ENCODE measurements around the gene NTRK3.

NTRK3 gene

DNA sequence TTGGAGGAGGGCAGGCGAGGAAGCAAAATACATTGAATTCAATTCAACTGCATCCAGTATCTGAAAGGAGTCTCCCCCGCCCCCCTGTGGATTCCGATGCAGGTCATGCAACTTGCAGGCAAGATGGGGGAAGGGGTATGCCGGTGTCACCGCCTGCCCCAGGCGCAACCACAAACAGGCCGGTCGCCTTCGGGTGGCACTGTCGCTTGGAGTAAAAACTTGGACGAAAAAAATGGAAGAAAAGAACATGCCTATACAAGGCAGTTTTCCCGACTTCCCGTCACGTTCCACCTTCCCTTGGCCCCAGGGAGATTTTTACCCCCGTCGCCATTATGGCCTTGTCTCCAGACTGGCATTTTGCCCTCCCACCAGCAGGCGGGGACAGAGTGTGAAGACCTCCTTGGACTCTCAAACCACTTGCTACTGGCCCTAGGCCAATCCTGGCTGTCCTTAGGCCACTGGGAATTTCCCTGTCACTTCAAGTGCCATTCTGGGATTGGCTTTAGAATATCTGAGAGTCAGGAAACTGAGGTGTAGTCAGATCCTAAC, 1.6 kb upstream of the NTRK3 start:
- no peak for DNase-seq (ENCODE audit: low read depth, low spot score)

GRCh38 chr15:88257311-88258092, 963 bp upstream of the NTRK3 start:
- no peak for DNase-seq (ENCODE audit: low read depth, low spot score)

DNA sequence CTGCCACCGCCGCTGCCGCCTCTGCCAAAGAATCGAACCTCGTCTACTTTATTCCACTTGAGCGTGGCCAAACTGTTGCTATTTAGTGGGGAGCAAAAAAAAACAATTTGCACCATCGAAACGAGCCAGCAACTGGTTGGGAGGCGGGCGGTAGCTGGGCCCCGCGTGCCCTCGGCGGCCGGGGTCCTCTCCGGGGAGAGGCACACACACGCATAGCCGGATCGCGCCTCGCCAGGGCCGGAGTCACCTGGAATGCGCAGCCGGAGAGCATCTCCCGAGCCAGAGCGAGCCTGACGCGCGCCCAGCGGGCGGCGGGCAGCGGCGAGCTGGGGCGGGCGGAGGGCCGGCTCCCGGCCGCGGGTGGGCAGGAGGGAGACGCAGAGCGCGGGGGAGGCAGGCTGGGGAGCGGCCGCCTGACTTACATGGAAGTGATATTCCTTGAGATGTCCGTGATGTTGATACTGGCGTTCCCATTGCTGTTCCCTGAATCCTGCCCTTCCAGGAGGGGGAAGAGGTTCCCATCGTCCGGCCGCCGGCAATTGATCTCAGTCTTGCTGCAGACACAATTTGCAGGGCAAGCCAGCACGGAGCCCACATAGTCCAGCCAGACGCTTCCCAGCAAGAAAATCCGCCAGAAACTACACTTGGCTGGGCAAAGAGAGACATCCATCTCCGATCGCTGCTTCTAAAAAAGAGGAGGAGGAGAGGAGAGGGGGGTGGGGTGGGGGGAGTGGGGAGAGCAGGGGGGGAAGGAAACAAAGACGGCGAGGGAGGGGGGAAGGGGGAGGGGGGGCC, 858 bp downstream of the NTRK3 start:
- no peak for DNase-seq (ENCODE audit: low read depth, low spot score)

DNA sequence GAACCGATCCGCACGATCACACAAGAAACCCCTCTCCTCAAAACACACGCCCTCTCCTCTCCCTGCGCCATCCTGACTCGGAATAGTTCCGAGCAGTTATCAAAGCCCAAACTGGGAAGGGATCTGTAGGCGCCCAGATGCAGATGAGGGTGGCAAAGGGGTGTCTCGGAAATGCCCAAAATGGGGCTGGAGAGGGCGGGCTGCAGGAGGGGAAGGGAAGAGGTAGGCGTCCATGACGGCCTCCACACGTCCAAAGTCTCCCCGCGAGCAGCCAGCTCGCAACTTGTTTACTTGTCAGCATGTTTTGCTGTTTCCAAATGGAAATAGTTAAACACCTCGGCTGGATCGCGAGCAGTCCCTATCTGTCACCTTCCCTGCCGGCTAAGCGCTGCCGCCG, 1.5 kb downstream of the NTRK3 start:
- no peak for DNase-seq (ENCODE audit: low read depth, low spot score)

DNA sequence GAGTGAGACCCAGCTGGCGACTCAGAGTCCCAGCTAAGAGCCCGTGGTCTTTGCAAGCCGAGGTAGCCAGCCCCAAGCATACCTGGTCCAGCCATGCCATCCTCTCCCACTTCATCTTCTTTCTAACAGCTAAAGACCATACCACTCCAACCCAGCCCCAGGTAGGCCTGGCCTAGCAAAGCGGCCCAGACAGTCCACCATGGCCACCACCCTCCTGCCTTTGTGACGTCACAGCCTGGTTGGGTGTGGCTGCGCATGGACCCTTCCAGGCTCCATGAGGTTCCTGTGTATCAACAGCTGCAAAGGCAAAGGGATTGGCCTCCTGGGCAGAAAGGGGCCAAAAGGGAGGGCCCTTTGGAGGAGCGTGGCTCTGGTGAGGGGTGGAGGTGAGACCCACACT, 4.1 kb downstream of the NTRK3 start:
- no peak for DNase-seq (ENCODE audit: low read depth, low spot score)

DNA sequence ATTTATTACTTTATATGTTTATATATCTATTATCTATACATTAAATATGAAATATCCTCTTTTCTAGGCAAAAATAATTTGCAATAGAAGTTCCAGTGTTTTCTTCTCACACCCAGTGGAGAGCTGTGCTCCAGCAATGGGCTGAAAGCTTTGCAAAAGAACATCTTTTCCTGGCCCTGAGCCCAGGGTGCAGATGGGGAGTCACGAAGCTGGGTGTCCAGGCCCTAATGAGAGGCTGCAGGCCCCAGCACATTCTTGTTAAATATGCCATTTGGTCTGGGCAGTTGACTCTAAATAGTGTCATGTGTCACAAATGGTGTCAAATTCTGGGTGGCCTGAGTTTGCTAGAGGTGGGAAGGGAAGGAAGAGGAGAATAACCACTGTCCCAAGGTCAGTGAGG, 5.7 kb downstream of the NTRK3 start:
- no peak for DNase-seq (ENCODE audit: low read depth, low spot score)

DNA sequence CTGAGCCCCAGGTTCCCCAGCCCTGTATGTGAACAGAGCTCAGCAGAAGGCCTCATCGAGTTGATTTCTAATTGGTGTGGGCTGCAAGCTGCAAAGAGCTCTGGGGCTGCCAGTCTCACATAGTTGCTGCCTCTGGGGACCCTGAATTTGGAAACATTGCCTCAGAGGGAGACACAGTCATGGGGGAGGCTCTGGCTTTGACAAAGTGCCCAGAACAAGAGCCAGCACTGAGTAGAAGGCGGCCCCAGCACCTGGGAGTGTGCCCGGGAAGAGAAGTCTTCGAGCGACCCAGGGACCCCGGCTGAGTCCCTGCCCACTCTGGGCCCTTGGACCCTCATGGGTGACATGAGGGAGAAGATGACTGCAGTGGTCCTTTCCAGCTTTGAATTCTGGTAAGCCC, 7.3 kb downstream of the NTRK3 start:
- DNase-seq (ENCODE audit: low read depth, low spot score) = no peak

GRCh38 chr15:88247914-88248313, 8.6 kb downstream of the NTRK3 start:
- DNase-seq (ENCODE audit: low read depth, low spot score) = no peak

- DNase-seq (ENCODE audit: low read depth, low spot score) = peak; percentile 51
Measured at GRCh38 chr15:88246666-88247446, 9.7 kb downstream of the NTRK3 start.

DNA sequence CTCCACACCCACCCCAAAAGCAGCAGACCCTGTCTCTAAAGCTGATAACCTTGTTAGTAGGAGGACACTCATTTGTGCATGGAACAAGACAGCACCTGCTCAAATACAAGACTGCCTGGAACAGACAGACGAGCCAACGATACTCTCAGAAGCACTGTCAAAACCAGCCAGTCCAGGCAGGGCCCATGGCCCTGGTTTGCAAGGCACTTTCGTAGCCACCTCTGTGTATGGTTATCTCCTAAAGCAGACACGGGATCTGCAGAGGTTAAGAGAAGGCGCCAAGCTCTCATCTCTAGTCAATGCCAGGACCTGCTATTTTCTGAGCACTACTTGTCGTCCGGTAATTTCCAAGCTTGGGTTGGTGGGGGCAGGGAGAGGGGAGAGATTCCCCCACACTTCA, 10.5 kb downstream of the NTRK3 start:
- DNase-seq (ENCODE audit: low read depth, low spot score) = no peak

DNA sequence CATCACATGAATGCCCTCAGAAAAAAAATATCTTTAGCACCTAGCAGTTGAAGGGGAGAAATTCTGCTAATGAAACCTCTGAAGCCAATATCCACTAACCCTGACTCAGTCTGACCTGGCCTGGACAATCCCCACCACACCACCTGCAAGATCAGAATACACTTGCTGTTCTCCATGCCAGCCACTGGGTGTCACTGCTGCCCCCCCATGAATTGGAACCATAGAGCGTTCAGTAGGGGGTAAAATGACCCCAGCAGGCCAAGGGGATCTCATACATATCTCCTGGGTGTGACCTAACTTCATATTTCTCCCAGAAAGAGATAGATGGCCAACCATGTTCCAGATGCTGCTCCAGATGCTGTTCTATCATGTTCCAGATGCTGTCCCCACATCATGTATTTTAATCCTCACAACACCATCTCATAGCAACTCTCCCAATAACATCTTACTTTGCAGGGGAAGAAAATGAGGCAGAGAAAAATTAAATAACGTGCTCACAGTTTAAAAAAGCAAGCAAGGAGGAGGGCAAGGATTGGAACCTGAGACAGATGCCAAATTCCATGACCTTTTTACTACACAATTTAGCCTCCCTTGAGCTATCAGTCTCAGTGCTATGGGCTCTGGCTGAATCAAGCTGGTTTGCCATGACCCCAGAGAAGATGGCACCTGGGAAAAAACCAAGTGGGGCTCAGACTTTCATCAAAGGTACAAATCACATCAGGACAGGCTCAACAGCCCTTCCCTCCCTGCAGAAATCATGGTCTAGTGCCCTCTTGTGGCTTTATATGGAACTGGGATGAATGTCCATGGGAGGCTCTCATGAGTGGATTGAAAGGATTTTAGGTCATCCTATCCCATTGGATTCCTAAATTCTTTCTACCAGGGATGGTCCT, 12.4 kb downstream of the NTRK3 start:
- DNase-seq (ENCODE audit: low read depth, low spot score) = no peak

GRCh38 chr15:88242586-88243555, 13.7 kb downstream of the NTRK3 start:
- DNase-seq (ENCODE audit: low read depth, low spot score) = no peak

- no peak for DNase-seq (ENCODE audit: low read depth, low spot score)
Measured at GRCh38 chr15:88241461-88241860, 15.1 kb downstream of the NTRK3 start.

GRCh38 chr15:88241060-88241459, 15.5 kb downstream of the NTRK3 start:
- DNase-seq (ENCODE audit: low read depth, low spot score) = no peak

DNA sequence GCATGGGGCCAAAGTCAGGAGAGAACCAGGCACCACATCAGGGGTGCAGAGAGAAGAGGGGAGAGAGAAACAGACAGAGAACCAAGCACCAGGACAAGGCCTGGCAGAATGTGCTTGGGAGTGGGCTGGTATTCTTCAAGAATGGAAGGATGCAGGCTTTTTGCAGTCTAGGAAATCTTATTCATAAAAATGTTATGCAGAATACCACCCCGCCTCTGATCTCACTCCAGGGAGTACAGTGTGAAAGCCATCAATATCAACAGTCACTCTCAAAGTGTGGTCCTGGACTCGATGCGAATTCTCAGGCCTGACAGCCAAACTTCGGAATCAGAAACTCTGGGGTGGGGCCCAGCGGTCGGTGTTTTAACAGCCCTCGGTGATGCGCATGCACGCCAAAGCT, 16.9 kb downstream of the NTRK3 start:
- no peak for DNase-seq (ENCODE audit: low read depth, low spot score)

DNA sequence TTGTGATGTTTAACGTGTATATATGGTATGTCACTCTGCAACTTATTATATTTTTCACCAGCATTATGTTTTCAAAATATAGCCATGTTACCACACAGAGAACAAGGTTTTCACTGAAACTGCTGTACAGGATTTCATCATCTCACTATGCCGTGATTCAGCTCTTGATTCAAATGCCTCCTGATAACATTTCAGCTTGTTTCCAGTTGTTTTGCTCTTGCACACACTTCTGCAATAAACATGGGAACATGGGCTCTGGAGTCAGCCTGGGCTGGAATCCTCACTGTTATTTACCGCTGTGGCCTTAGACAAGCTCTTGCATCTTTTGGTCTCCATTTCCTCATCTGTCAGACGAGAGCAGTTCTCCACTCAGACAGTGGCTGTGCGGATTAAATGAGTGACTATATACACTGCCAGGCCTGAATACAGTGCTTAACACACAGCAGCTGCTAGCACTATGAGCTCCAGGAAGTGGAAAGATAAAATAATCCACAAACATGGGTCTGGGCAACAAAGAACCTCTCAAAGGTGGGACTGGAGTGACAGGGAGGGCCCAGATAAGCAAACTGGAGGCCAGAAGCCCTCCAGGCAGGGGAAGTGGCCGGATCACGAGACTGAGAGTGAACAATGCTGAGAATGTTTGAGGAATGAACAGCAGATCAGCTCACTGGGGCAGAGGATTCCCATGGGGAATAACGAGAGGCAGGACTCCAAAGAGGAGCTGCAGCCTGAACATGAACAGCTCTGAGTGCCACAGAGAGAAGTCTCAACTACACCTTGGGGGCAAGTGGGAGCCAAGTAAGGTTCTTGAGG, 17.7 kb downstream of the NTRK3 start:
- DNase-seq (ENCODE audit: low read depth, low spot score) = no peak

DNA sequence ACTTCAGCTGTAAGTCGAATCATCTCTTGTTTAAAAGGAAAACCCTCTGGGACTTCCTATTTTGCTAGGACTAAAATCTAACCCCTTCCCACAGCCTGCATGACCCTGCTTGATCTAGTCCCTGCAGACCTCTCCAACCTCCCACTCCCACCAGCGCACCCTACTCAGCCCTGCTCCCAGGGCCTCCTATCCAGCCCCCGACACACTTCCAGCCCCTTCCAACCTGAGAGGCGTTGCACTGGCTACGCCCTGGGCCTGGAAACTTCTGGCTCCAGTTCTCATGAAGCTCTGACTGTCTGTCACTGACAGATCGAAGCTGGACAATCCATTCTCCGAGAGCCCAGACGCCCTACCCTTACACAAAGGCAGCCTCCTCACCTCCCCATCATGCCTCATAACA, 21.8 kb downstream of the NTRK3 start:
- DNase-seq (ENCODE audit: low read depth, low spot score) = no peak

DNA sequence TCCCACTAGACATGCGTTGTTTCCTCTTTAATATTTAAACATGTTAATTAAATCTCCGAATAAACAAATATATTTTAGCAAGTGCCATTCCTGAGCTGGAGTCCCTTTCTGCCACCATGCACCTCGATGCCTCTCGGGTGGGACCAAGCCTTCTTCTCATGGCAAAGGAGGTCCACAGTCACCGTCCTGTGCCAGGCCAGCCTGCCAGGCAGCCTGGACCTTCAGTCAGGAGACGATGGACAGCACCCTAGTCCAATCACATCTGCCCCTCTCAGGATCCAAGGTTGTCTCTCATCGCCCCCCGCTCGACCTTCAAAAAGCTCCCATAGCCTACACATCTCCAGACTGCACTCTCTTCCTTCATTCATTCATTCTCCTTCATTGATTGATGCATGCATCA, 22.6 kb downstream of the NTRK3 start:
- no peak for DNase-seq (ENCODE audit: low read depth, low spot score)

DNA sequence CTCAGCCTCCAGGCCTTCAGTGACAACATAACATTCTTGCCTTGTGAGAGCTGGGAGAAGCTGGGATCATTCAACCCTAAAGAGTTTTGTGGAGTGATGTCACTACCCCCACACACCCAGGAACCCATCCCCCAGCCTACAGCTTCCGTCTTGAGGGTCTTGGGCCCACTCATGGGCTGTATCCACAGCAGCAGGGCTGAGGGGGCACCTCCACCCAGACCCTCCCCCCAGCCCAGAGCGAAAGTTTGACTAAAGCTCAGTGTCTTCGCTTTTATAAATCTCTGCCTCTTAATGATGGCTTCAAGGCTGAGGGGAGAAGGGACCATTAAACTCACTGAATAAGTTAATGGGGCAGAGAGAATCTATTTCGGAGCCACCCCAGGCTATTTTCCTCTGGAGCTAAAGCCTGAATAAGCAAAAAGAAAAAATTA, 23.8 kb downstream of the NTRK3 start:
- no peak for DNase-seq (ENCODE audit: low read depth, low spot score)

Measured in activated naive CD8-positive, alpha-beta T cell treated with anti-CD3 and anti-CD28 coated beads, Interleukin-2, amount 50 U/mL, for 16 hours (primary cell).